Duodenal mucosa (tissue), 2 donors: ENCODE results near the gene CCNJ.
A peak's percentile ranks its signal among the peaks of the same experiment; 100 is the strongest.

Experiments used
- H3K27ac ChIP-seq: one replicate; pipeline ENCODE4 v1.7.0; 2013; ENCODE audit warnings: low read depth, low read length
- H3K27me3 ChIP-seq, 2 donors: one replicate each; pipeline ENCODE4 v1.7.0; 2013; ENCODE audit warnings: low read length in 2 of 2, control low read depth in 1 of 2; ENCODE audit not compliant: insufficient read depth in 2 of 2, control insufficient read depth in 1 of 2
- H3K36me3 ChIP-seq, 2 donors: one replicate each; pipeline ENCODE4 v1.7.0; 2013; ENCODE audit warnings: low read length in 2 of 2, control low read depth in 1 of 2; ENCODE audit not compliant: insufficient read depth in 2 of 2, control insufficient read depth in 1 of 2
- H3K4me1 ChIP-seq, 2 donors: one replicate each; pipeline ENCODE4 v1.7.0; 2013; ENCODE audit warnings: low read length in 2 of 2, control low read depth in 1 of 2; ENCODE audit not compliant: insufficient read depth in 2 of 2, control insufficient read depth in 1 of 2
- H3K4me3 ChIP-seq, 2 donors: one replicate each; pipeline ENCODE4 v1.7.0; 2013; ENCODE audit warnings: low read length in 2 of 2, low read depth in 1 of 2
- H3K9ac ChIP-seq, 2 donors: one replicate each; pipeline ENCODE4 v1.7.0; 2013; ENCODE audit warnings: low read length in 2 of 2, low read depth in 1 of 2
- H3K9me3 ChIP-seq, 2 donors: one replicate each; pipeline ENCODE4 v1.7.0; 2013; ENCODE audit warnings: low read length in 2 of 2, control low read depth in 1 of 2; ENCODE audit not compliant: control insufficient read depth in 1 of 2

CCNJ gene

DNA sequence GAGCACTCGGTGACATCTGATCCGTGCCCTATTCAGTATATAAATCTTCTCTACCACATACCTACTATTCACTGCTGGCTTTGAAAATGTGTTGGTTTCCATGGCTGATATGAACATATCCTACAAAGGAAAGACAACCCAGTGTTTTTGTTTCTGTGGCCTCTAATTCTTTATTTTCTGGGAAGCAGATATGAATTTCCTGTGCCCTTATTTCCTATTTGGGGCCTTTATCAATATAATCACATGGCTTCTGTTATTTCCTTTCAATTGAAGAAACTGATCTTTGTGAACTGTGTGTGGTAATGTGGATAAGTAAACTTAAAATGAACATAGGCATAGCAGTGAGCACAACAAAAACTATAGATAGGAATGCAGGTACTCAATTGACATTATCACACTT lies 10.6 kb downstream of the CCNJ start:
- Histone ChIP-seq H3K36me3 (peaks cover 14 to 32% of the 10 kb centered on the region in 2 donors), H3K27me3 (no peaks in the 10 kb centered on the region), H3K27ac (no peak overlapping the region)

DNA sequence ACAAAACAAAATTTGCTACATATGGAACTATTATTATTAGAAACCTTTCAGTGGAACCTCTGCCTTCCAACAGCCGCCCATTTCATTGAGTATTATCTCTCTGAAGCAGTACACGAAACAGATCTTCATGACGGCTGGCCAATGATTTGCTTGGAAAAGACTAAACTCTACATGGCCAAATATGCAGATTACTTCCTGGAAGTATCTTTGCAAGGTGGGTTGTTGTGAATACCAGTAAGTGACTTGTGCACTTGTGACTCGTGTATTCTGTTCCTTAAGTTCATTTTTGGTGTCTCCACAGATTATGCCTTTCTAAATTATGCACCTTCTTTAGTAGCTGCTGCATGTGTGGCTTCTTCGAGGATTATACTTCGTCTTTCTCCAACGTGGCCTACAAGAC lies 13.4 kb downstream of the CCNJ start:
- no peaks in the 10 kb centered on the region for H3K9me3 ChIP-seq
- no peak overlapping the region for H3K27ac ChIP-seq
- peaks cover 14 to 38% of the 10 kb centered on the region in 2 donors for H3K36me3 ChIP-seq
- H3K4me3 ChIP-seq: no peak overlapping the region
- H3K27me3 ChIP-seq: no peaks in the 10 kb centered on the region
- H3K9ac ChIP-seq: no peak overlapping the region
- H3K4me1 ChIP-seq: no peaks in the 10 kb centered on the region

More for the DNA sequence above, 10.6 kb downstream of the CCNJ start:
- Histone ChIP-seq H3K9me3 (no peaks in the 10 kb centered on the region), H3K4me3 (no peak overlapping the region), H3K4me1 (no peaks in the 10 kb centered on the region), H3K9ac (no peak overlapping the region)

- Histone ChIP-seq H3K4me3 (no peak overlapping the region), H3K27ac (no peak overlapping the region), H3K4me1 (no peaks in the 10 kb centered on the region), H3K27me3 (no peaks in the 10 kb centered on the region), H3K36me3 (peaks cover 14 to 42% of the 10 kb centered on the region in 2 donors), H3K9ac (no peak overlapping the region), H3K9me3 (no peaks in the 10 kb centered on the region)
Measured at GRCh38 chr10:96061232-96061631, 17.8 kb downstream of the CCNJ start.

GRCh38 chr10:96072674-96073073 lies 29.3 kb downstream of the CCNJ start:
- H3K27me3 ChIP-seq: no peaks in the 10 kb centered on the region
- H3K9ac ChIP-seq: no peak overlapping the region
- no peaks in the 10 kb centered on the region for H3K4me1 ChIP-seq
- H3K4me3 ChIP-seq: no peak overlapping the region
- H3K27ac ChIP-seq: no peak overlapping the region
- no peaks in the 10 kb centered on the region for H3K36me3 ChIP-seq
- no peaks in the 10 kb centered on the region for H3K9me3 ChIP-seq

GRCh38 chr10:96073722-96074121 lies 30.3 kb downstream of the CCNJ start:
- Histone ChIP-seq H3K27ac (no peak overlapping the region), H3K9me3 (no peaks in the 10 kb centered on the region), H3K4me1 (no peaks in the 10 kb centered on the region), H3K9ac (no peak overlapping the region), H3K27me3 (no peaks in the 10 kb centered on the region), H3K36me3 (no peaks in the 10 kb centered on the region), H3K4me3 (no peak overlapping the region)

GRCh38 chr10:96074776-96075175 lies 31.4 kb downstream of the CCNJ start:
- Histone ChIP-seq H3K27ac (no peak overlapping the region), H3K9me3 (no peaks in the 10 kb centered on the region), H3K36me3 (no peaks in the 10 kb centered on the region), H3K27me3 (no peaks in the 10 kb centered on the region), H3K4me3 (no peak overlapping the region), H3K9ac (no peak overlapping the region), H3K4me1 (no peaks in the 10 kb centered on the region)

- Histone ChIP-seq H3K36me3 (no peaks in the 10 kb centered on the region), H3K4me1 (peaks cover 0 to 7% of the 10 kb centered on the region in 2 donors), H3K4me3 (no peak overlapping the region), H3K9ac (no peak overlapping the region), H3K9me3 (no peaks in the 10 kb centered on the region), H3K27ac (no peak overlapping the region), H3K27me3 (no peaks in the 10 kb centered on the region)
Measured at GRCh38 chr10:96075977-96076376, 32.6 kb downstream of the CCNJ start.

DNA sequence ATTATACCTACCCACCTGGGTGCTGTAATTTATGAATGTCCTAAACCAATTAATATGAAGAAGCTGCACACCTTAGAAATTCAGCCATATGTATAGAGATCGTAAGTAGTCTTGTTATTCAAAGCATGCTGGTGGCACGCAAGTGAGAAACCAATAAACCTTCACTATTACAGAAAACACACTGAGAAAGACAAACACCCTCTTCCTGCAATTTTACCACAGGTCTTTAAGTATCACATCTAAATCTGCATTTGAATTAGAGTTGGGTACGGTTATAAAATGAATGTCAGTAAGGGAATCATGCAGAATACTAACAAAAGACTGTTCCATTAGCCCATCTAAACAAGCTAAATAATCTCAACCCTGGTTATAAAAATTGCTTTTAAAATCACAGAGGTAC lies 33.8 kb downstream of the CCNJ start:
- Histone ChIP-seq H3K27ac (no peak overlapping the region), H3K4me1 (peaks cover 0 to 8% of the 10 kb centered on the region in 2 donors), H3K27me3 (no peaks in the 10 kb centered on the region), H3K9me3 (no peaks in the 10 kb centered on the region), H3K36me3 (no peaks in the 10 kb centered on the region), H3K4me3 (no peak overlapping the region), H3K9ac (no peak overlapping the region)

- no peak overlapping the region for H3K9ac ChIP-seq
- H3K4me1 ChIP-seq: peaks cover 0 to 8% of the 10 kb centered on the region in 2 donors
Measured at GRCh38 chr10:96082153-96082552, 38.8 kb downstream of the CCNJ start.

GRCh38 chr10:96082748-96083147 lies 39.4 kb downstream of the CCNJ start:
- H3K27ac ChIP-seq: no peak overlapping the region
- H3K36me3 ChIP-seq: no peaks in the 10 kb centered on the region
- H3K9ac ChIP-seq: no peak overlapping the region
- no peaks in the 10 kb centered on the region for H3K9me3 ChIP-seq
- no peaks in the 10 kb centered on the region for H3K27me3 ChIP-seq
- H3K4me1 ChIP-seq: peaks cover 0 to 8% of the 10 kb centered on the region in 2 donors
- H3K4me3 ChIP-seq: no peak overlapping the region

More at GRCh38 chr10:96082153-96082552, 38.8 kb downstream of the CCNJ start:
- Histone ChIP-seq H3K9me3 (no peaks in the 10 kb centered on the region), H3K27ac (no peak overlapping the region), H3K4me3 (no peak overlapping the region), H3K36me3 (no peaks in the 10 kb centered on the region), H3K27me3 (no peaks in the 10 kb centered on the region)

DNA sequence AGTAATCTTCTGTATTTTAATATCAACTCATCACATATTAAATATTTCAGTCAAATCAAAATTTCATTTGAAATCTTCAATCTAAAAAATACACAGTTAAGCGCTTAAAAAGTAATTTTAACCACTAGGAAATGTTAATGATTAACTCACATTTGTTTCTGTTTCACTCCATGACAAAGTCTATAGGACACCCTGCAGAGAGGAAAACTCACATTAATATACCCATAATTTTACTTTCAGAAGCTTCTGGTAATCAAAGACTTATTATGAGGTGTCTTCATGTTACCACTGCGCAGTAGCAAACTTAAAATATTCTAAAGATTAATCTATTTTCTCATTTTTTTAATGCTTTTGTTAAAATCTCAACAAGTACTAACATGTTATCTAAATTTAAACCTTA lies 45.7 kb downstream of the CCNJ start:
- peaks cover 11 to 18% of the 10 kb centered on the region in 2 donors for H3K27me3 ChIP-seq
- H3K36me3 ChIP-seq: no peaks in the 10 kb centered on the region
- H3K27ac ChIP-seq: no peak overlapping the region
- peak overlapping the region; percentile 89 to 94 for H3K4me3 ChIP-seq
- peaks cover 3 to 9% of the 10 kb centered on the region in 2 donors for H3K4me1 ChIP-seq
- peaks cover 3 to 4% of the 10 kb centered on the region in 2 donors for H3K9me3 ChIP-seq
- H3K9ac ChIP-seq: peak overlapping the region in 1 of 2 donors; percentile 88
